GM18519 (cell line): ENCODE data around the gene CLDN25.
"Not testable (repeated sequence)": the region's sequence is repeated elsewhere in the genome, so short reads cannot be mapped to it uniquely, and the experiment has no call there.

Source experiments
- ATAC-seq: cut with Tn5 transposase; IDR thresholded peaks from one replicate; pipeline ENCODE4 v1.9.1; 2021; ENCODE audit warnings: mild to moderate bottlenecking, moderate library complexity; ENCODE audit not compliant: unreplicated experiment, low FRiP score

Gene CLDN25

GRCh38 chr11:113779496-113779895 is at the start of gene CLDN25:
Gene CLDN25 (plus strand): TSS chr11:113779796. CDS start chr11:113779796, 0 bp downstream.
- ATAC-seq = no peak

DNA sequence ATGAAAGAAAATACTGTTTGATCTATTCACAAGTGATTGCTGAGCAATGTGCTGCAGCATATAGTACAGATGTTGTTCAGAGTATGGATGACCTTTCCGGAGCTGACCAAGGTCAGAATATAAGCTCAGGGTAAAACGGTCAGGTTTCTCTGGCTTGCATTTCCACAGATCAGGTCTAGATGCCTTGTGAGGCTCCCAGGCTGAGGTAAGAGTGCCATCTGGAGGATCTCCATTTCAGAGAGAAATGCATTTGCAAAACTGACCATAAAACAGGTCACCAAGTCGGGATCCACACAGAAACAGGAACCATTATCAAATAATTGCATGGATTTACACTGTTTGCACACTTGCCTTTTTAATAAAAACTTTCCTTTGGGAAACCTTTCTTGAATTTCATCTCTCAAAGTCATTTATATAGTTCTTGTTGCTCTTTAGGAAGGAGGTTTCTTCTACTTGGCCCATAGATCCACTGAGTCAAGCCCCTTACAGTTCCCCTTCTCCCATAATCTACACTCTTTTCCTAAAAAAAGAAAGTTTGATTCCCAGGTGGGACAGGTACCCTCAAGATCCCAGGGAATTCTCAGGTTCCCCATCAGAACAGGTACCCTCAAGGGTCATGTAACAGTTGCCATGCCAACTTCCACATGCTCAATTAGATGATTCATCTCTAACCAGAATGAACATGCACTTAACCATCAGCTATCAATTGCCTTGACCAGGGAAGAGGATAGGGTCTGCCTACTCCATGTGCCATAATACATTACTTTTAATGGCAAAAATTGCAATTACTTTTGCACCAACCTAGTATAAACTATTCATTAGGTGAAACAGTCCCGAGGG is 48.5 kb upstream of the CLDN25 start:
- no peak for ATAC-seq

- ATAC-seq = no peak
Measured at GRCh38 chr11:113732092-113732491, 47.5 kb upstream of the CLDN25 start.

DNA sequence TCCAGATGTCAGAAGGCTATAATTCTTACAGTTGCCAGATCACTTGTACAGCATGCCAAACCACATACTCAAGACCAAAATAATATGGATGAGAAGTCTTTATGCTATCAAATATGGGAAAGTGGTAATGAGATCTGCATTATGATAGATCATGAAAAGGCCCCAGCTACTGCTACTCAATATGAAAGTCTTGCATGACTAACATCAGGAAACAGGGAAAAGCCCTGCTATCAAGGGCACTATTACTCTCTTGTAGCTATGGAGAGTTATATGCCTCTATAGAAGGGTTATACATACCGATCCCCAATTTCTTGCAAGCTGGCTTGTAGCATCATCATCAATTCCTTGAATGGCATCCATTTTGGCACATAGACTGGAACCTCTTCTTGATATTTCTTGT is 43.3 kb upstream of the CLDN25 start:
- ATAC-seq = no peak

- no peak for ATAC-seq
Measured at GRCh38 chr11:113752932-113753331, 26.7 kb upstream of the CLDN25 start.

DNA sequence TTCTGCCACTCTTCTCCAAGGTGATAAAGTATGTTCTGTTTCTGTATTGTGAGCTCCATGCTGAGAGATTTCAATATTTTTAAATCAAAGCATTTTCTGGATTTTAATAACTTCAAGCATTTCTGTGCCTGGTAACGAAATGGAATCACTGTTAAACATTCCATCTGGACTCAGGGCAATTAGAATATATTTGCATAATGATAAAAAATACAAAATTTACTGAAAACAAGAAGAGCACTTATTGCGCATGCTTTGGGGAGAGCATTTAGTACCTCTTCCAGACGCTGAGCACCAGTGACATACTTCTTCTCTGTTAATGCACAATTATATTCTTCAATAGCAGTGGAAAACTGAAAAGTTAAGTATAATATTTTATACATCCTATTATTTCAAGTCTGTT is 19.4 kb upstream of the CLDN25 start:
- no peak for ATAC-seq

GRCh38 chr11:113763040-113763439 is 16.6 kb upstream of the CLDN25 start:
- ATAC-seq = not testable (repeated sequence)

GRCh38 chr11:113764527-113765219 is 14.9 kb upstream of the CLDN25 start:
- no peak for ATAC-seq

- ATAC-seq = no peak
Measured at GRCh38 chr11:113771964-113772363, 7.6 kb upstream of the CLDN25 start.

DNA sequence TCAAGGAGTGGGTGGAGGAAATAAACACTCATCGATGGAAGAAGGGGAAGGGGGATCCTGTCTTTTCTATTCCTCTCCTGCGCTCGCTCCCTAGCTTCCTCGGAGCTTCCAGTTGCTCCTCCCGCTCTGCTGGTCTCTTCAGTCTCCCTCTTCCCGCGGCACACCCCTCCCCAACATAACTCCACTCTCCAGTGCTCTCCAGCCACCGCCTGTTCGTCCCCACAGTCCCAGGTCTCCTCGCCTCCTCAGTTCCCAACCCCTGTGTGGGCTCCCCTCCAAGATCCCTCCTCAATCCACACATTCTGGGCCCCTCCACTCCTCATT is 6.5 kb upstream of the CLDN25 start:
- ATAC-seq = no peak

GRCh38 chr11:113773416-113774173 is 6.0 kb upstream of the CLDN25 start, which contains the start of gene ZW10:
Gene ZW10 (minus strand): TSS chr11:113773692. CDS start chr11:113773666, 26 bp downstream.
- peak; percentile 86 for ATAC-seq

DNA sequence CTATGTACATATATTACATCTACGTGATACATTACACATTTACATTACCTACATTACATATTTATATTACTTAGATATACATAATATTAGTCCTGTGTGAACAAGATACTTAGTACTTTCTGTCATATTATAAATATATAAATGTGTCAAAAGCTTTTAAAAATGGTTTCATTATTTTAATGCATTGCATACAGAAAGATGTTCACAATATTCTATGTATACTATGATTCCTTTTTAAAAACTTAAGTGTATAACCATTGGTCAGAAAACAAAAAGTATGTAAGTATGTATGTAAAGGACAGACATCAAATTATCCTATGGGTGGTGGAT is 5.5 kb upstream of the CLDN25 start:
- ATAC-seq = no peak

DNA sequence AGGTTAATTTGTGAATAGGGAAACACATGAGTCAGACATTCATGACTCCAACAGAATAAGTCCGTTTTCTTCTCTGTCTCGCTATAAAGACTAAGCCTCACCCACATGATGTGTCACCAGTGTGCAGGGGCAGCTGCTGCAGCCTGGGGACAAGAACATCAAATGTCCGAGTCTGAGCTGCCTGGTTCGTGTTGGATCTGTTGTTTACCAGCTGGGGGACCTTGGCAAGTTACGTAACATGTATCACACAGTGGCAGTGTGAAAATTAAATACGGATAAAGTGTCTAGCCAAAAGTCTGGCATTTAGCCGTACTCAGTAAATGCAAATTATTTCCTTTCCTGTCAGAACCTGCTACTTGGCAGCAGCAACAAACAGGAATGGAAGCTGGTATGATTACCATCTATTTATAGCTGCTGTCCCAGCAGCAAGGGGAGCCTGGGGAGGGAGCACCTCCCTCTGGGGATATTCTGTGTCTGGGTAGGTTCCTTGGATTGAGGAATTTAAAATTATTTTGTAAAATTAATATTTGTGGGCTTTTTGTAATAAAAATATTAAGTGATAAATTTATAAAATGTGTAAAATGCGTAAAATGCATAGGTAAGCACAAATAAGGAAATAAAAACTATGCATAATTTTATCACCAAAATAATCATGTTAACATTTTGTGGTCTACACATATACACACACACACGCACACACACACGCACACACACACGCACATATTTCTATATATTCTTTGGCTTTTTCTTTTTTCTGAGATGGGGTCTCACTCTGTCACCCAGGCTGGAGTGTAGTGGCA is 1.3 kb upstream of the CLDN25 start:
- no peak for ATAC-seq

DNA sequence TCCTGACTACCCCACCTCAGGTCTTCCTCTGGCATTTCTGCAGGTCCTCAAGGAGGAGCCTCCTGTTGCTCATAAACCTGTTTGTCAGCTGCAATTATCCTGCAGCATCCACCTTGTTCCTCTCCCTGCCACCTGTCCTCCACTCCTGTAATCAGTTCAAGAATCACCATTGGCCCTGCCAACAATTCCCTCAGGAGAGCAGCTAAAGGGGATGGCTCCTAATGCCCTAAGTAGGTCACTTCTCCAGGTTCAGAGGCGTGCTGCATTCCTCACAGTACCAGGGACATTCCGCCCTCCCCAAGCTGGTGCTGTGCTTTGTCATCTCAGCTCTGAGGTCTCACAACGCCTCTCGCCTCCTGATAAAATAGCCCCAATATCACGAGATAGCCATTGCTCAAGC is 2.1 kb downstream of the CLDN25 start:
- no peak for ATAC-seq

GRCh38 chr11:113782134-113782533 is 2.5 kb downstream of the CLDN25 start:
- no peak for ATAC-seq

DNA sequence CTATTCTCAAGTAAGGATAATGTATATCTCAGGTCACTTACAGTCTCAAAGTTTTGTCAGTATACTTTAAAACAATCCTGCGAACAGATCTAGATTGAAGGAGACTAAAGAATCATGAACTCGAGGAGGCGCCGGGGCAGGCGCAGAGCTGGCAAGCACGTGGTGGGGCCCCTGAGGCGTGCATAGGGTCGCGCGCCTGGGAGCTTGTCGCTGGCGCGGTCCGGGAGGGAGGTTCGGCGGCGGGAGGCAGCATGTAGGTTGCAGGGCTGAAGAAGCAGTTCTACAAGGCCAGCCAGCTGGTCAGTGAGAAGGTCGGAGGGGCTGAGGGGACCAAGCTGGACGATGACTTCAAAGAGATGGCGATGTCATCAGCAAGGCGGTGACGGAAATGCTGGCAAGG is 9.4 kb downstream of the CLDN25 start:
- ATAC-seq = not testable (repeated sequence)

DNA sequence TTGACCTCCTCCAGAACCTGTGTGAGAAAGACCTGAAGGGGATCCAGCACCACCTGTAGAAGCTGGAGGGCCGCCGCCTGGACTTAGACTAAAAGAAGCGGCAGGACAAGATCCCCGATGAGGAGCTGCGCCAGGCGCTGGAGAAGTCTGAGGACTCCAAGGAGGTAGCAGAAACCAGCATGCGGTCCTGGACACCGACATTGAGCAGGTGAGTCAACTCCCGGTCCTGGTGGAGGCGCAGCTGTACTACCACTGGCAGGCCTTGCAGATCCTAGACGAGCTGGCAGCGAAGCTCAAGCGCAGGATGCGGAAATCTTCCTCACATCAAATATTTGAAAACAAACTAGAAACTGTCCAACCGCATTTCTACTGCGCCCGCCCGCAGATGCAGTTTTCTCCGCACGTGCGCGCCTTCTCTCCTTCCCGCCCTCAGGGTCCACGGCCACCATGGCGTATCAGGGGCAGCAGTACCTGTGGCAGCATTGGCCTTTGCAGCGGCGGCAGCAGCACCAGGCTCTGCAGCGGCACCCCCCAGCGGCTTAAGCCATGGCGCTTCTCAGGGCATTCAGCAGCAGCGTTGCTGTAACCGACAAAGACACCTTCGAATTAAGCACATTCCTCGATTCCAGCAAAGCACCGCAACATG is 10.2 kb downstream of the CLDN25 start:
- ATAC-seq = no peak

DNA sequence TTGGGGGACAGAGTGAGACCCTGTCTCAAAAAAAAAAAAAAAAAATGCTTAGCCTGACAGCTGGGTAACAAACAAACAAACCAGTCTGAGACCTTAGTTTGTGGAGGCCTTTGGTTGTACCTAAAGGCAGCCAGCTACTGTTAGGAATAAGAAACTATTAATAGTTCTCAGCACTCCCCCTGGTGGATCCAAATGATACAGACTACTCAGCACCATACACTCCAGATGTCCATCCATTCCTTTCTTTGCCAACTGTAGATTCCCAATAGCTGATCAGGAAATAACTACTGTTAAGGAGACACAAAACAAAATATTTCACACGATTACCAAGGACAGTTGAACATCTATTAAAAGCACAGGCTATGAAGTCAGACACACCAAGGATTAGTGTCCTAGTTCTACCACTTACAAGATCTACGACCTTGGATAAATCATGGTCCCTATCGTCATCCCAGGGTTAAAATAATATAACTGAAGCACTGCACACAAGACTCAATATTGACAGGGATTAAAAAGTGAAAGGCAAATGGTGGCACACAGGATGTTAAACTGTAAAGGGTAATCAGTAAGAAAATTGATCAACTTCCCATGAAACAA is 17.2 kb downstream of the CLDN25 start:
- ATAC-seq = peak; percentile 54

GRCh38 chr11:113802621-113803020 is 23.0 kb downstream of the CLDN25 start:
- ATAC-seq = no peak

DNA sequence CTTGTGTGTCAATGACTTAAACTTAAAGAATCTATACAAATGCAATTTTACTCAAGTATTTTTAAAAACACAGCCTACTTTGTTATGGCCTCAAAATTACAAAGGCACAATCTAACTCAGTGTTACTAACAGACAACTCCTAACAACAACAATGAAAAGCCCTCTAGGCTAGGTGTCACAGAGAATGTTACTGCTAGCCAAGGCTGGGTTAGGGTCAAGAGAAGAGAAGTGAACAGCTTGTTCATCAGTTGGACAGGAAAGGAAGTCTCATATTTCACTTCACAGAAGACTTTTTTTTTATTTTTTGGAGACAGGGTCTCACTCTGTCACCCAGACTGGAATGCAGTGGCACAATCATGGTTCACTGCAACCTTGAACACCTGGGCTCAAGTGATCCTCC is 26.0 kb downstream of the CLDN25 start:
- no peak for ATAC-seq
